Esophagus squamous epithelium (tissue), 5 donors: ENCODE results near the gene RAB11FIP2. TPM values are rescaled to one million over a fixed set of nuclear protein-coding genes. Genes with fewer than 3 reads are reported as not detected.

ENCODE experiments used
- DNase-seq: peaks from one replicate; lab custom pipeline; 2025; lab: John Stamatoyannopoulos, UW
- H3K27ac ChIP-seq, 4 donors: fragments of 200-600 bp; sonication (generic); one replicate each; pipeline ENCODE4 v1.5.1; 2016 to 2019; ENCODE audit warnings: mild to moderate bottlenecking in 1 of 4
- H3K27me3 ChIP-seq, 4 donors: fragments of 200-600 bp; sonication (generic); 1 replicate in 3 of 4; 2 replicates in 1 of 4; pipeline versions ENCODE4 v1.5.1 to v1.6.0; 2017 to 2021; ENCODE audit warnings: antibody characterized with exemption in 1 of 4
- H3K36me3 ChIP-seq, 3 donors: fragments of 200-600 bp; sonication (generic); one replicate each; pipeline ENCODE4 v1.5.1; 2016 to 2019
- H3K4me1 ChIP-seq, 3 donors: fragments of 200-600 bp; sonication (generic); one replicate each; pipeline ENCODE4 v1.5.1; 2017 to 2019
- H3K4me3 ChIP-seq, 4 donors: fragments of 200-600 bp; sonication (generic); 1 replicate in 3 of 4; 2 replicates in 1 of 4; pipeline ENCODE4 v1.5.1; 2016 to 2019; ENCODE audit warnings: mild to moderate bottlenecking in 2 of 4, moderate library complexity in 1 of 4
- H3K9me3 ChIP-seq, 3 donors: fragments of 200-600 bp; sonication (generic); one replicate each; pipeline ENCODE4 v1.5.1; 2016 to 2019
- CTCF ChIP-seq, 6 experiments: fragments of 450-650 bp in 4 of 6; fragments of 200-600 bp in 2 of 6; sonication (generic) in 2 of 6; IDR thresholded peaks; one replicate each; pipeline ENCODE4 v1.5.1; 2016 to 2019; ENCODE audit warnings: antibody characterized with exemption in 6 of 6, mild to moderate bottlenecking in 4 of 6, moderate library complexity in 4 of 6
- POLR2A ChIP-seq, 4 donors: fragments of 450-650 bp; IDR thresholded peaks; one replicate each; pipeline ENCODE4 v1.6.1; 2017; ENCODE audit warnings: antibody characterized with exemption in 4 of 4, mild to moderate bottlenecking in 4 of 4, moderate library complexity in 3 of 4
- WGBS, 2 donors: methylation state at CpG; one replicate each; pipeline ENCODE4 v1.1.5; 2018; 5-methylcytosine and 5-hydroxymethylcytosine counted together
- intact Hi-C: fragments of 100-400 bp; cut with DNase I; formaldehyde crosslinking; loops from one replicate; pipeline ENCODE4 v1.15.0; 2022
- total RNA-seq, 4 donors: library from RNA; depleted of rRNA; stranded (reverse); fragments of >200 nt; gene quantifications; one replicate each; pipeline ENCODE4 v1.1.0, GENCODE V29; 2016
- donor health status: DM: yes; HTN: yes; CAD: no.

RAB11FIP2 gene
- total RNA-seq, 4 donors from 2014 or later, result 6.2 to 21.0 (median 11.6) TPM

- whole genome bisulfite sequencing, 2 donors, result 36 to 42% methylated on average over 8 of the region's 8 CpGs
- Histone ChIP-seq H3K9me3 (no peaks in the 10 kb centered on the region), H3K27ac (peak overlapping the region; percentile 82 to 96 (median 93)), H3K4me3 (peak overlapping the region in 3 of 4 donors; percentile 64 to 95 (median 89)), H3K27me3 (no peaks in the 10 kb centered on the region), H3K4me1 (peaks cover 0 to 67% (median 10%) of the 10 kb centered on the region in 3 donors), H3K36me3 (no peaks in the 10 kb centered on the region)
- no peak for DNase-seq
- TF ChIP-seq CTCF (IDR thresholded peaks at IDR 0.05), result no peak
- TF ChIP-seq POLR2A (IDR thresholded peaks at IDR 0.05), result no peak
- intact Hi-C loops, result no loop called here
These were observed 1.4 kb downstream of the RAB11FIP2 start for GRCh38 chr10:118045158-118045836.

- no peak for DNase-seq
- Histone ChIP-seq H3K27me3 (no peaks in the 10 kb centered on the region), H3K36me3 (peaks cover 0 to 11% (median 0%) of the 10 kb centered on the region in 3 donors), H3K4me1 (peaks cover 0 to 67% (median 10%) of the 10 kb centered on the region in 3 donors), H3K27ac (no peak overlapping the region), H3K9me3 (no peaks in the 10 kb centered on the region), H3K4me3 (no peak overlapping the region)
- intact Hi-C loops, result no loop called here
- 47 to 70% methylated on average over 2 of the region's 2 CpGs for WGBS, 2 donors
- TF ChIP-seq POLR2A (IDR thresholded peaks at IDR 0.05), result no peak
- TF ChIP-seq CTCF (IDR thresholded peaks at IDR 0.05), result no peak
These were observed 3.9 kb downstream of the RAB11FIP2 start for GRCh38 chr10:118042827-118043242.

GRCh38 chr10:118042336-118042735 lies 4.4 kb downstream of the RAB11FIP2 start:
- peaks cover 0 to 63% (median 10%) of the 10 kb centered on the region in 3 donors for H3K4me1 ChIP-seq
- H3K36me3 ChIP-seq, result peaks cover 0 to 16% (median 0%) of the 10 kb centered on the region in 3 donors
- no peaks in the 10 kb centered on the region for H3K9me3 ChIP-seq
- intact Hi-C loops, result no loop called here
- TF ChIP-seq CTCF (IDR thresholded peaks at IDR 0.05), result no peak
- TF ChIP-seq POLR2A (IDR thresholded peaks at IDR 0.05), result no peak
- no peak overlapping the region for H3K27ac ChIP-seq
- no peak for DNase-seq
- H3K4me3 ChIP-seq, result no peak overlapping the region
- H3K27me3 ChIP-seq, result no peaks in the 10 kb centered on the region

GRCh38 chr10:118041316-118041715 lies 5.4 kb downstream of the RAB11FIP2 start:
- TF ChIP-seq POLR2A (IDR thresholded peaks at IDR 0.05), result no peak
- TF ChIP-seq CTCF (IDR thresholded peaks at IDR 0.05), result no peak
- Histone ChIP-seq H3K9me3 (no peaks in the 10 kb centered on the region), H3K27me3 (no peaks in the 10 kb centered on the region), H3K36me3 (peaks cover 0 to 16% (median 0%) of the 10 kb centered on the region in 3 donors), H3K4me1 (peaks cover 0 to 57% (median 7%) of the 10 kb centered on the region in 3 donors), H3K27ac (no peak overlapping the region), H3K4me3 (no peak overlapping the region)
- intact Hi-C loops, result no loop called here
- no peak for DNase-seq
- WGBS, 2 donors, result 59 to 63% methylated on average over 2 of the region's 2 CpGs

GRCh38 chr10:118036281-118036875 lies 10.4 kb downstream of the RAB11FIP2 start:
- Histone ChIP-seq H3K4me1 (peaks cover 0 to 10% (median 0%) of the 10 kb centered on the region in 3 donors), H3K4me3 (no peak overlapping the region), H3K27me3 (no peaks in the 10 kb centered on the region), H3K9me3 (no peaks in the 10 kb centered on the region), H3K27ac (no peak overlapping the region), H3K36me3 (peaks cover 0 to 39% (median 0%) of the 10 kb centered on the region in 3 donors)
- 76 to 77% methylated on average over 4 of the region's 4 CpGs for WGBS, 2 donors
- intact Hi-C loops, result no loop called here
- DNase-seq, result no peak
- no peak for TF ChIP-seq POLR2A (IDR thresholded peaks at IDR 0.05)
- TF ChIP-seq CTCF (IDR thresholded peaks at IDR 0.05), result no peak
